GM23338 (cell line): ENCODE results near the gene CIAPIN1.

Experiments
- CREB1 ChIP-seq: fragments of 250-450 bp; sonication (Bioruptor Pico); IDR thresholded peaks from 2 replicates; pipeline ENCODE4 v1.5.0; 2020; ENCODE audit warnings: low read depth, mild to moderate bottlenecking, moderate library complexity
- STAT1 ChIP-seq: IDR thresholded peaks from one replicate; pipeline ENCODE4 v1.6.1; 2016; ENCODE audit warnings: antibody characterized with exemption; ENCODE audit not compliant: unreplicated experiment
- TF ChIP-seq, protein P1 (sequence below), 2 experiments: fragments of 200-600 bp in 1 of 2; sonication (generic) in 1 of 2; conservative IDR thresholded peaks; 2 replicates each; pipeline versions ENCODE4 v1.5.1 to v1.6.1; 2016 to 2017; ENCODE audit warnings: antibody characterized with exemption in 2 of 2, low read depth in 2 of 2, mild to moderate bottlenecking in 2 of 2, moderate library complexity in 1 of 2

DNA sequence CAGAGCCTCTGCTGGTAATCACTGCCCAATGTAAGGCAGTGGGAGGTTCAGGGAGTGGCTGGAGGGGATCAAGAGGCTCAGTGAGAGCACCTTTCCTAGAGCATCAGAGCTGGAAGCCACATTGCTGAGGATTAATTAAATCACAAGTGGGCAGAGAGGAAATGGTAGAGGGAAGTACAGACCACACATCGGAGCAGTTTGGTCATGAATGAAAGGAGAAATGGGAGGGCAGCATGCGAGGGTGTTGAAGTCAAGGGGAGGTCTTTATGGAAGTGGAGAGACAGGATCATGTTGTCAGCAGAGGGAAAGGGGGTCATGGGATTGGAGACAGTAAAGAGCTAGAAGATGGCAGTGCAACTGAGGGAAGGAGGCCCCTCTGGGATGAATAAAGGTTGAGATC, 40.3 kb downstream of the CIAPIN1 start:
- TF ChIP-seq, protein P1, sequence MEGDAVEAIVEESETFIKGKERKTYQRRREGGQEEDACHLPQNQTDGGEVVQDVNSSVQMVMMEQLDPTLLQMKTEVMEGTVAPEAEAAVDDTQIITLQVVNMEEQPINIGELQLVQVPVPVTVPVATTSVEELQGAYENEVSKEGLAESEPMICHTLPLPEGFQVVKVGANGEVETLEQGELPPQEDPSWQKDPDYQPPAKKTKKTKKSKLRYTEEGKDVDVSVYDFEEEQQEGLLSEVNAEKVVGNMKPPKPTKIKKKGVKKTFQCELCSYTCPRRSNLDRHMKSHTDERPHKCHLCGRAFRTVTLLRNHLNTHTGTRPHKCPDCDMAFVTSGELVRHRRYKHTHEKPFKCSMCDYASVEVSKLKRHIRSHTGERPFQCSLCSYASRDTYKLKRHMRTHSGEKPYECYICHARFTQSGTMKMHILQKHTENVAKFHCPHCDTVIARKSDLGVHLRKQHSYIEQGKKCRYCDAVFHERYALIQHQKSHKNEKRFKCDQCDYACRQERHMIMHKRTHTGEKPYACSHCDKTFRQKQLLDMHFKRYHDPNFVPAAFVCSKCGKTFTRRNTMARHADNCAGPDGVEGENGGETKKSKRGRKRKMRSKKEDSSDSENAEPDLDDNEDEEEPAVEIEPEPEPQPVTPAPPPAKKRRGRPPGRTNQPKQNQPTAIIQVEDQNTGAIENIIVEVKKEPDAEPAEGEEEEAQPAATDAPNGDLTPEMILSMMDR (conservative IDR thresholded peaks at IDR 0.05; ENCODE audit: low read depth in 2 of 2): no peak
- TF ChIP-seq CREB1 (no peak), STAT1 (no peak)
